ENCODE measurements around the gene SDC4.

GRCh38 chr20:45342855-45343531 lies 5.2 kb downstream of the SDC4 start:
- TF ChIP-seq POLR2A (IDR thresholded peaks at IDR 0.05) (no peak), CTCF (IDR thresholded peaks at IDR 0.05 in 8 of 11, conservative IDR thresholded peaks at IDR 0.05 in 3 of 11) (no peak)

All from spleen (tissue), 7 donors.